HG03060 (cell line): ENCODE measurements around the gene RELB.
A peak's percentile ranks its signal among the peaks of the same experiment; 100 is the strongest.
"Not testable (repeated sequence)": the region's sequence is repeated elsewhere in the genome, so short reads cannot be mapped to it uniquely, and the experiment has no call there.

Experiments
- ATAC-seq: cut with Tn5 transposase; IDR thresholded peaks from one replicate; pipeline ENCODE4 v1.9.1; 2021; ENCODE audit warnings: low read depth, moderate number of reproducible peaks; ENCODE audit not compliant: unreplicated experiment

The RELB gene

DNA sequence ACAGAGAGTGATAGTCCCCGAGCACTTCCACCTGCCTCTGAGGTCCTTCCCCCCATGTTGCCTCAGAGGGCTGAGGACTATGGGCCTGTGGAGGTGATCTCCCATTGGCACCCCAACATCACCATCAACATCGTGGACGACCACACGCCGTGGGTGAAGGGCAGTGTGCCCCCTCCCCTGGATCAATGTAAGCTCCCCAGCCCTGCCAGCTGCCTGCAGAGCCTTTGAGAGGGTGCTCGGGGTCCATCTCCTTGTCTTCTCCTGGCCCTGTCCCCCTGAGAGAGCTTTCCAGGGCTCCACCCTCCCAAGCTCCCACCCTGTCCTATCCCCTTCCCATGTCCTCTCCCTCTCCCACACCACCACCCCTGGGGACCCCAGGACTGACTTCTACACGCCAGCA is 14.9 kb upstream of the RELB start:
- no peak for ATAC-seq

DNA sequence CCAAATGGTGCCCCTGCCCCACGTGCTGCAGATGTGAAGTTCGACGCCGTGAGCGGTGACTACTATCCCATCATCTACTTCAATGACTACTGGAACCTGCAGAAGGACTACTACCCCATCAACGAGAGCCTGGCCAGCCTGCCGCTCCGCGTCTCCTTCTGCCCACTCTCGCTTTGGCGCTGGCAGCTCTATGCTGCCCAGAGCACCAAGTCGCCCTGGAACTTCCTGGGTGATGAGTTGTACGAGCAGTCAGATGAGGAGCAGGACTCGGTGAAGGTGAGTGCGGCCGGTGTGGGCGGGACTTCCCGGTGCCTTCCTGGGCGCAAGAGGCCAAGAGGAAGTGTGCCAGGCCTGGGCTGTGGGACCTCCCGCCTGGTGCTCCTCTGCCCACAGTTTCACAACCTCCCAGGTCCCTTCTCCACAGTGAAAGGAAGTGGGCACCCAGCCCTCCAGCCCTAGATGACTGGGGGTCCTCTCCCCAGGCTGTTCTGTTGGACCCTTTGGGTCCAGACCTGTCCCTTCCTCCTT is 14.1 kb upstream of the RELB start:
- no peak for ATAC-seq

DNA sequence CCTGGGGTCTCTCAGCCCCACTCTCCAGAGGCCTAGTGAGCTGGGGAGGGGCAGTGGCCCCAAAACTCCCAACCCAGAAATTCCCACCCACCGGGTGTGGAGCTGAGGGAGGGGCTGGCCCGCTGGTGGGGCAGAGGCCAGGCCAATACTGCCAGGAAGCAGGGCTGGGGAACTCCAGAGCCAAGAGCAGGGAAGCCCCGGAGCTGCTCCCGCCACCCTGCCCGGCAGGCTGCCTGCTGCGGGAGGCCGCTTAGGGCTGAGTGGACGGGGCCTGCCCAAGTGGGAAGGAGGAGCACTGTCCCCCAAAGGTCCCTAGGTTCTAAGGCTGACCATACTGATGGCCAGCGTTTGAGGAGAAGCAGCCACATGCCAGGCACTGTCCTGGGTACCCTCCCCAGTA is 13.0 kb upstream of the RELB start:
- ATAC-seq, result no peak

DNA sequence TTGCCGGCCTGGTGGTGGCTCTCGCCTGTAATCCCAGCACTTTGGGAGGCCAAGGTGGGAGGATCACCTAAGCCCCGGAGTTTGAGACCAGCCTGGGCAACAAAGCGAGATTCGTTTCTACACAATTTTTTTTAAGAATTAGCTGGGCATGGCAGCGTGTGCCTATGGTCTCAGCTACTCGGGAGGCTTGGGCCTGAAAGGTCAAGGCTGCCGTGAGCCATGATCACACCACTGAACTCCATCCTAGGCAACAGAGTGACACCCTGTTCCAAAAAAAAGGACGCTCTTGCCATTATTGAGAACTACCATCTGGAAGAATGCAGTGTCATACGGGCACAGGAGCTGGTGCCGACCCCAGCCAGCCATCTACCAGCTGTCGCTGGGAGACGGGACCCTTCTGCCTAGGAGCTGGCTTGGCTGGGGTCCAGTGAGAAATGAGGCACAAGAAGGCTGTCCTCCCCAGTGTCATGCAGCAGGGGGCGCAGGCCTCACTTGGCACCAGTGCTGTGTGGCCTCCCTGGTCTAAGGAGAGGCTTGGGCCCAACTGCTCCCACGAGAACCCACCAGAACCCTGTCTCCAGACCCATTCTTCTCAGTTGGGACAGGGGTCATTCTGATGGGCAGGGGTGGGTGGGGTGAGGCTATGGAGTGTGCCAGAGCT is 12.2 kb upstream of the RELB start:
- no peak for ATAC-seq

DNA sequence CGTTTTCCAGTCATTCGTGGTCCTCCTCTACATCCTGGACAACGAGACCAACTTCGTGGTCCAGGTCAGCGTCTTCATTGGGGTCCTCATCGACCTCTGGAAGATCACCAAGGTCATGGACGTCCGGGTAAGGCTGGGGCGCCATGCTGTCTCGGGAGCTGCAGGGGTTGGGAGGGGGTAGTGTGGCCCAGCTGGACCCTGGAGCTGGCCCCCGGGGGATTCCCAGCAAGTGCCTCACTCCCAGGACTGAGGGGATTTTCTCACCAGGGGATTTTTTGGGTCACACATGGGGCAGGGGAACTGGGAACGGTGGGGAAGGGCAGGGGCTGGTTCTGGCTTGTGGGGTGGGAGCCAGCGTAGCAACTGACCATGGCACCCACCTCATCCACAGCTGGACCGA is 10.8 kb upstream of the RELB start:
- ATAC-seq, result no peak

DNA sequence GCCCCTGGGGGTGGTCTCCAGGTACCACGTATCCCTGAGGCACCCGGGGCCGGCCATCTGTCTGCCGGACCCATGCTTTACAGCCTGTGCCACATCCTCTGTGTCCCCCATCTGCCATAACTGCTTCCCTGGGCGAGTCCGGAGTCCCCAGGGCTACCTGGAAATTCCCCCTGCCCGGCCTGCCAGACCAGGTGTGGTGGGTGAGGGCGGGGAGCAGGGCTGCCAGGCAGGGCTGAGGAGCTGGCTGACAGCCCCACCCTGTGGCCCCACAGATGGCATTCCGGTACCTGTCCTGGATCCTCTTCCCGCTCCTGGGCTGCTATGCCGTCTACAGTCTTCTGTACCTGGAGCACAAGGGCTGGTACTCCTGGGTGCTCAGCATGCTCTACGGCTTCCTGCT is 10.3 kb upstream of the RELB start:
- ATAC-seq, result no peak

DNA sequence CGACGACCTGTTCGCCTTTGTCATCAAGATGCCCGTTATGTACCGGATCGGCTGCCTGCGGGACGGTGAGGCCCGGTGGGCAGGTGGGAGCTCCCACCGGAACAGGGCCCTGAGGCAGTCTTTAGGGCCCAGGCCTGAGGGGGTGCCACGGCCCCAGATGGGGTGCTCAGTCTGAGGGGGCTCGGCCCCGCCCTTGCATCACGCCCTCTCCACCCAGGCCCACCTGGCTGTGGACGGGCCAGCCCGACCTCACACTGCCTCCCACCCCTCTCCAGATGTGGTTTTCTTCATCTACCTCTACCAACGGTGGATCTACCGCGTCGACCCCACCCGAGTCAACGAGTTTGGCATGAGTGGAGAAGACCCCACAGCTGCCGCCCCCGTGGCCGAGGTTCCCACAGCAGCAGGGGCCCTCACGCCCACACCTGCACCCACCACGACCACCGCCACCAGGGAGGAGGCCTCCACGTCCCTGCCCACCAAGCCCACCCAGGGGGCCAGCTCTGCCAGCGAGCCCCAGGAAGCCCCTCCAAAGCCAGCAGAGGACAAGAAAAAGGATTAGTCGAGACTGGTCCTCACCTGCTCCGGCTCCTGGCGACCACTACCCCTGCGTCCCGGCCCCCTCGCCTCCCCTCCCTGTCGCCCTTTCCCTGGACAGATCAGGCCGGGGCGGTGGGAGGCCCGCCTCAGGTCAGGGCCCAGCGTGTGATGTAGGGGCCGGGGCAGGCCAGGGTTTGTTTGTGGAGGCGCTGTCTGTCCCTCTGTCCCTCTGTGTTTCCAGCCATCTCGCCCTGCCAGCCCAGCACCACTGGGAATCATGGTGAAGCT is 8.7 kb upstream of the RELB start:
- ATAC-seq, result no peak

DNA sequence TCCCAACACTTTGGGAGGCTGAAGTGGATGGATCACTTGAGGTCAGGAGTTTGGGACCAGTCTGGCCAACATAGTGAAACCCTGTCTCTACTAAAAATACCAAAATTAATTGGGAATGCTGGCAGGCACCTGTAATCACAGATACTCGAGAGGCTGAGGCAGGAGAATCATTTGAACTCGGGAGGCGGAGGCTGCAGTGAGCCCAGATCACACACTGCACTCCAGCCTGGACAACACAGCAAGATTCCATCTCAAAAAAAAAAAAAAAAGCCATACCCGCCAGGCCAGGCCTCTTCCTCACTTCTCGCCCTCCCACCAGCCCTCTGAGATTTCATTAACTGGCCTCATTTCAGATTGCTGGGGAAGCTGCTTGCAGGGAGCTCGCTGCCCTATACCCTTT is 7.7 kb upstream of the RELB start:
- ATAC-seq, result no peak

DNA sequence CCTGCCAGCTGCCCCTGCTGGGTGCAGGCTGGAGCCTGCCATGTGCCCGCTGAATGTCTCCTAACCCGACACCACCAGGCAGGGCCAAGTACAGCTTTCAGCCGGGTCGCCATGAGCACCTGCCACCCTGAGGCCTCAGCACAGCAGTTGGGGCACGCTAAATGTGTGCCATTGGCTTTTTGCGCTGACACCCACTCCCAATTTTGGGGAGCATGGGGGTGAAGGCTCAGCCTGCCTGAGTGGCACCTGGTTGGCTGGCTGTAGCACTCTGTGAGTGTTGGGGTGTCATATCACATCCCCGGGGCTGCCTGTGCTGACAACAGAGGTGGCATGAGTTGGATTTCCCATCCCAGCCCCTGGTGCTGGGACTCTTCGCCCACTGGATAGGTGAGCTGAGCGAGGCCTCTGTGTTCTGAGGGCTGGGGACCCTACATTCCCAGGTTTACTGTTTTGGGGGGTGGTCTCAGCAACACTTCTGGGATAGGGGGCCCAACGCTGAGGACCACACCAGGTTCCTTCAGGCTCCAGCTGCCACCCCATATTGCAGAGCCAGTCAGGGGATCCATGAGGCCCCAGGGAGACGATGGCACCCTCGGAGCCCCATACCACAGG is 7.2 kb upstream of the RELB start:
- ATAC-seq, result no peak

DNA sequence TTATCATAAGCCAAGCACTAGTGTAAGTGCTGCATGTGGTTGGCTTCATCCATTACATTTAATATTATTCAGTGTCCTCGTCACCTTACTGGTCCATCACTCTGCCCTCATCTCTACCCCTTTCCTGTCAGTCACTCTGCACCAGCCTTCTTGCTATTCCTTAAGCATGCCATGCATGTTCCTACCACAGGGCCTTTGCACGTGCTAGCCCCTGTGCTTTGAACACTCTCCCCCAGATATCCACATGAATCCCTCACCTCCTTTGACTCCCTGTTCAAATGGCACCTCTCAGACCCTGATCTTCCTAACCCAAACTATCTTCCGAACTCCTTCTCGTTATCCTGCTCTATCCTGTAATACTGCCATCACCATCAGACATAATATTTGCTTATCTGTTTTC is 3.2 kb upstream of the RELB start:
- ATAC-seq, result no peak

DNA sequence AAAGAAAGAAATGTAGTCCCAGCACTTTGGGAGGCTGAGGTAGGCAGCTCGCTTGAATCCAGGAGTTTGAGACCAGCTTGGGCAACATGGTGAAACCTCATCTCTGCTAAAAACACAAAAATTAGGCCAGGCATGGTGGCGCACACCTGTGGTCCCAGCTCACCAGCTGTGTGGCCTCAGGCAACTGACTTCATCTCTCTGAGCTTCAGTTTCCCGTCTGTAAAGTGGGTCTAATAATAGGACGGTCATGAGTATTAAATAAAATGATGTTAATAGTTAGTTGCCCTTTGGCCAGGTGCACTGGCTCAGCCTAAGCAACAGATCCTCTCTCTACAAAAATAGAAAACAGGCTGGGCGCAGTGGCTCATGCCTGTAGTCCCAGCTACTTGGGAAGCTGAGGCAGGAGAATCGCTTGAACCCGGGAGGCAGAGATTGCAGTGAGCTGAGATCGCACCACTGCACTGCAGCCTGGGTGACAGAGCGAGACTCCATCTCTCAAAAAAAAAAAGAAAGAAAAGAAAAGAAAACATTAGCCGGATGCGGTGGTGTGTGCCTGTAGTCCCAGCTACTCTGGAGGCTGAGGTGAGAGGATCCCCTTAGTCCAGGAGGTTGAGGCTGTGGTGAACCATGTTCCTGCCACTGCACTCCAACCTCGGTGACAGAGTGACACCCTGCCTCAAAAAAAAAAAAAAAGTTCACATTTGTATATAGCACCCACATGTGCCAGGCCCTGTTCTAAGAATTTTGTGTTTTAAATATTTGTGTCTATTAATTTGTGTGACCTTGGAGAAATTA is 1.9 kb upstream of the RELB start:
- ATAC-seq, result not testable (repeated sequence)

DNA sequence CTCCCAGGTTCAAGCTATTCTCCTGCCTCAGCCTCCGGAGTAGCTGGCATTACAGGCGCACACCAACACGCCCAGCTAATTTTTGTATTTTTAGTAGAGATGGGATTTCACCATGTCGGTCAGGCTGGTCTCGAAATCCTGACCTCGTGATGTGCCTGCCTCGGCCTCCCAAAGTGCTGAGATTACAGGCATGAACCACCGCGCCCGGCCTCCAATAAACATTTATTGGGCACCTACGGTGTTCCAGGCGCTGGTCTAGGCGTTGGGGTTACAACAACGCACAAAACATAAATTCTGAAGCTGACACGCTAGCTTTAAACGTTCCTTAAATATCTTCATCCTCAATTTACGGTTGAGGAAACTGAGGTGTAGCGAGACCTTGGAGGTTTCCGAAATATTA is 599 bp upstream of the RELB start:
- ATAC-seq, result not testable (repeated sequence)

DNA sequence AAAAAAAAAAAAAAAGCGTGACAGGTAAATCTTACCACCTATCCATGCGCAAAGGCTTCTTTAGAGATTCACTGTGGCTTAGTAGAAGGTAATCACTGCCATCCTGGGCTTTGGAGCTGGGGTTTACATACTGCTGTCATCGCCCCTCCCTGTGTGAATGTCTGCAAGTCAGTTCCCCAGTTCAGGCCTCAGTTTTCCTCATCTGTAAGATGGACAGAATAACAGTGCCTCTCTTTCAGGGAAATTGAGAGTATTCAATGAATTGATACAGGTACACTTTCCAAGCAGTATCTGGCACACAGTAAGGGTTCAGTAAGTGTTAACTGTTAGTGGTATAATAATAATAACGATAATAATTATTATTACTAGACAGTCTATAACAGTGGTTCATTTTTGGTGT is 2.2 kb downstream of the RELB start:
- no peak for ATAC-seq

DNA sequence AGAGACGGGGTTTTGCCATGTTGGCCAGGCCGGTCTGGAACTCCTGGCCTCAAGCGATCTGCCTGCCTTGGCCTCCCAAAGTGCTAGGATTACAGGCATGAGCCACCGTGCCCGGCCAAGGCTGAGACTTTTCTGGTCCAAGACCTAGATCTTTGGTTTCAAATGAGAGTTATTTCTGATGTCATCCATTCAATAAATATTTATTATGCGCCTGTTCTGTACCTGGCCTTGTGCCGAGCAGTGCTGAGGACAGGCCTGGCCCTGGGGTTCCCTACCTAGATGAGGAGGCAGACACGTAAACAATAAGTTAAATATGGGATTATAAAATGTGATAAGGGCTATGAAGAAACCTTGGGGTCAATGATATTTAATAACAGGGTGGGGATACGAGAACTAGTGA is 4.5 kb downstream of the RELB start:
- ATAC-seq, result no peak

DNA sequence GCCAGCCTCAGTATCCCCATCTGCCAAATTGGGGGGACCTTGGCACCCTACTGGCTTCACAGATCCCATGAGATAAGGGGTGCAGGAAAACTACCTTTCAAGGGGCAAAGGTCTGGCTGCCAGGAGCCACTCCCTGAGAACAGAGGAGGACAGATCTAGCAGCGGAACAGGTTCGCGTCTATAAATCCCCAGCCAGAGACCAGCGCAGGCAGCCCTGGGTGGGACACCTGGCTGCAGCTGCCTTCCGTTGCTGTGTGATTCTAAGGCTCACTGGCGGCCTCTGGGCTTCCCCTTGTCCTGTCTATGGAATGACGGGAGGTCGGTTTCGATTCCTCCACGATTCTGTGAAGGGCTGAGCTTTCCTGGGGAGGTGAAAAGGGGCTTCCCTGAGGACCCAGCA is 7.3 kb downstream of the RELB start:
- no peak for ATAC-seq

DNA sequence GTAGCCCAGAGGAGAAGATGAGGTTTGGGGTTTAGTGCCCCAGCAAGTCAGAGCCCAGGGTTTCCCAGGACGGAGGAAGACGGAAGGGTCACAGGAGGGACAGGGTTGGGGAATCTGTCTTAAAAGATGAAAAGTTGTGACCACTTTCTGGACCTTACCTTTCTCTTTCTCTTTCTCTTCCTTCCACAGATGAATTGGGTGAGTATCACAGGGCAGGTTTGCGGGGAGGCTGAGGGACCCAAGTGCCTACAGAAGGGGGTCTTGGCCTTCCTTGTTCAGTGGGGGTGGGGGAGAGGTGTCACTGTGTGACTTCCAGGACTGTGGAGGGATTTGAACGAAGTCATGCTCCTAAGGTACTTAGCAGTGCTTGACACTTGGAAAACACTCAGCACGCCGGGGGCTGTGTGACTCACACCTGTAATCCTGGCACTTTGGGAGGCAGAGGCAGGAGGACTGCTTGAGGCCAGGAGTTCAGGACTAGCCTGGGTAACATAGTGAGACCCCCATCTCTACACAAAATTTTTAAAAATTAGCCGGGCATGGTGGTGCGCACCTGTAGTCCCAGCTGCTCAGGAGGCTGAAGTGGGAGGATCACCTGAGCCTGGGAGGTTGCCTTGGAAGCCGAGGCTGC is 8.5 kb downstream of the RELB start:
- no peak for ATAC-seq

DNA sequence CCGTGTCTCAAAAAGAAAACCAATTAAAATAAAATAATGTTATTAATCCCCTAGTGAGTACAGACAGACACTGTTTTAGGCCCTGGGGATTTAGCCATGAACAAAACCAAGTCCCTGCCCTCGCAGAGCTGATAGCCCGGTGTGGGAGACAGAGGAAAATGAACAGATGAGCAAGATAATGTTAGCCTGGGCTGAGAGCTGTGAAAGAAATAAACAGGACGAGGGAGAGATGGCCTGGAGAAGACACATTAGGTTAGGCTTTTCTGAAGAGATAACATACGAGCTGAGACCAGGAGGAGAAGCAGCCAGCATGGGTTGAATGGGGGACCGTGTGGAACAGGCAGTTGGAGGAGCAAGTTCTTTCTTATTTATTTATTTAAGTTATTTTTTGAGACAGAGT is 9.0 kb downstream of the RELB start:
- no peak for ATAC-seq

DNA sequence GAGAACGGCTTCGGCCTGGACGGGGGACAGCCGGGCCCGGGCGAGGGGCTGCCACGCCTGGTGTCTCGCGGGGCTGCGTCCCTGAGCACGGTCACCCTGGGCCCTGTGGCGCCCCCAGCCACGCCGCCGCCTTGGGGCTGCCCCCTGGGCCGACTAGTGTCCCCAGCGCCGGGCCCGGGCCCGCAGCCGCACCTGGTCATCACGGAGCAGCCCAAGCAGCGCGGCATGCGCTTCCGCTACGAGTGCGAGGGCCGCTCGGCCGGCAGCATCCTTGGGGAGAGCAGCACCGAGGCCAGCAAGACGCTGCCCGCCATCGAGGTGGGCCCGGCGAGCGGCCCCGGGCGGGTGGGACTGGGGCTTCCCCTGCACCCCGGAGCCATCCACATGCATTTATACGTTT is 10.7 kb downstream of the RELB start:
- no peak for ATAC-seq

DNA sequence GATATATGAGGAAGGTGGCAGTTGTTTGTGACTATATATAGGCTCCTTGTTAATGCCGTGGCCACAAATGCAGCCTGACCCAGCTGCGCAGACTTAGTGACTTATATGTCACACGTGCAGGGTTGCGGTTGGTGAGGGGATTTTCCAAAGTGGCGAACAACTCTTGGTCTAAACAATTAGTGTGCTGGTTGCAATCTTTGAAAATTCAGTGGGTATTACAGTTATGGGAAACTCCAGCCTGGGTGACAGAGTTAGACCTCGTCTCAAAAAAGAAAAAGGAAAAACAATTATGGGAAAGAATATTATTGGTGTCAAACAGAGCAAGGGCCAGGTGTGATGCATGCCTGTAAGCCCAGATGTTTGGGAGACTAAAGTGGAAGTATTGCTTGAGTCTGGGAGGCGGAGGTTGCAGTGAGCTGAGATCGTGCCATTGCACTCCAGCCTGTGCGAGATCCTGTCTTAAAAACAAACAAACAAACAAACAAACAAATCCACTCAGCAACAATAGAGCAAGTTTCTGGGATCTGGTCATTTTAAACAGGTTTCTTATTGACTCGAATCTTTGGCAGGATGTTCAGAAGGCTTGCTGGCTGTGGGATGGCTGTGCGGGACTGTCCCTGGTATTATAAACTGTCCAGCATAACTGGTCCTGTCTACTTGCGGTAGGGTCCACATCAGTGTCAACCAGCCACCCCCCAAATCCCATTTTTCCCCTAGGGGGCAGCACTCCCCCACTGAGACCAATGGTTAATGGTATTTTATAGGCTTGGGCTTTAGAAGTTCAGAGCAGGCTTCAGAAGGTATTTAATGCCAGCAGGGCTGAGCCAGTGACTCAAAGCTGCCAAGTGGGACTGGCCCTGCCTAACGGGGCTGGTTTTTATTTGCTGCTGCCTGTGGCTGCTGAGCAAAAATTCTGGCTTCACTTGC is 15.4 kb downstream of the RELB start:
- peak; percentile 67 for ATAC-seq
